Dermis blood vessel endothelial cell (primary cell): Measurements from ENCODE around the gene TRIM26. TPM values are rescaled to one million over a fixed set of nuclear protein-coding genes. Genes with fewer than 3 reads are reported as not detected.
"Not testable (repeated sequence)": the region's sequence is repeated elsewhere in the genome, so short reads cannot be mapped to it uniquely, and the experiment has no call there.

Experiments
- DNase-seq: peaks from one replicate; pipeline ENCODE4 v3.0.0; 2010
- total RNA-seq: library from RNA; depleted of rRNA; stranded (reverse); fragments of >200 nt; gene quantifications from 2 replicates; pipeline ENCODE4 v1.2.3, GENCODE V29; 2014

TRIM26 gene
- total RNA-seq, 1 donor from 2014 or later = 29.3 TPM

GRCh38 chr6:30152910-30153610 lies 60.1 kb downstream of the TRIM26 start:
- DNase-seq = no peak

- no peak for DNase-seq
Measured at GRCh38 chr6:30152016-30152673, 61.1 kb downstream of the TRIM26 start.

GRCh38 chr6:30151580-30151979 lies 61.6 kb downstream of the TRIM26 start:
- DNase-seq = no peak

GRCh38 chr6:30150671-30151395 lies 62.4 kb downstream of the TRIM26 start:
- DNase-seq = no peak

- DNase-seq = no peak
Measured at GRCh38 chr6:30149858-30150550, 63.2 kb downstream of the TRIM26 start.

GRCh38 chr6:30149234-30149633 lies 64.0 kb downstream of the TRIM26 start:
- DNase-seq = no peak

- no peak for DNase-seq
Measured at GRCh38 chr6:30147096-30147495, 66.1 kb downstream of the TRIM26 start.

GRCh38 chr6:30145818-30146217 lies 67.4 kb downstream of the TRIM26 start:
- no peak for DNase-seq

GRCh38 chr6:30144811-30145210 lies 68.4 kb downstream of the TRIM26 start:
- no peak for DNase-seq

- DNase-seq = no peak
Measured at GRCh38 chr6:30143780-30144179, 69.4 kb downstream of the TRIM26 start.

- DNase-seq = no peak
Measured at GRCh38 chr6:30142665-30143064, 70.5 kb downstream of the TRIM26 start.

GRCh38 chr6:30140240-30140639 lies 73.0 kb downstream of the TRIM26 start:
- DNase-seq = not testable (repeated sequence)

- no peak for DNase-seq
Measured at GRCh38 chr6:30136570-30137286, 76.5 kb downstream of the TRIM26 start.

- DNase-seq = no peak
Measured at GRCh38 chr6:30135757-30136156, 77.4 kb downstream of the TRIM26 start, which contains the start of gene TRIM40. TSS of gene TRIM40 (plus strand) at chr6:30136140. CDS start at chr6:30137037, 897 bp downstream.

GRCh38 chr6:30135147-30135546 lies 78.1 kb downstream of the TRIM26 start:
- DNase-seq = no peak

Other genes starting within 250 kb of the TRIM26 start
- gene POLR1H, start 152.1 kb downstream of the TRIM26 start, total RNA-seq = 14.8 and 39.1 TPM in 2 replicates
- gene PPP1R11, start 146.2 kb downstream of the TRIM26 start, total RNA-seq = 14.0 and 15.0 TPM in 2 replicates
- gene RNF39, start 137.6 kb downstream of the TRIM26 start, total RNA-seq = 0.05 TPM in 1 of 2 replicates, not detected in the other
- gene TRIM31, start 100.3 kb downstream of the TRIM26 start, total RNA-seq = not detected in 2 replicates
- not detected in 2 replicates for gene TRIM40, start 77.3 kb downstream of the TRIM26 start, total RNA-seq
- not detected in 2 replicates for gene TRIM10, start 52.2 kb downstream of the TRIM26 start, total RNA-seq
- gene TRIM15, start 49.9 kb downstream of the TRIM26 start, total RNA-seq = not detected in 2 replicates
- 11.6 and 15.3 TPM in 2 replicates for gene TRIM39, start 113.5 kb upstream of the TRIM26 start, total RNA-seq
- gene RPP21, start 131.8 kb upstream of the TRIM26 start, total RNA-seq = 17.5 and 26.9 TPM in 2 replicates